MM.1S (cell line): Measurements from ENCODE around the gene MPDZ.

Experiments used
- DNase-seq: peaks from one replicate; pipeline ENCODE4 v3.0.0-alpha.2; 2015
- H2AFZ ChIP-seq: fragments of 300-600 bp; sonication (generic); 2 replicates; pipeline ENCODE4 v1.6.0; 2016; ENCODE audit warnings: antibody characterized with exemption, low read length
- H3F3A ChIP-seq: fragments of 300-600 bp; sonication (generic); 2 replicates; pipeline ENCODE4 v1.6.1; 2016; ENCODE audit warnings: mild to moderate bottlenecking, antibody characterized with exemption, low read length, moderate library complexity, mixed read lengths; ENCODE audit not compliant: insufficient read depth
- H3K27ac ChIP-seq: fragments of 300-600 bp; sonication (generic); 2 replicates; pipeline ENCODE4 v1.5.1; 2016; ENCODE audit warnings: mild to moderate bottlenecking, low read length
- H3K27me3 ChIP-seq: fragments of 300-600 bp; sonication (generic); replicated peaks from 2 replicates; pipeline ENCODE4 v1.6.0; 2016; ENCODE audit warnings: low read length; ENCODE audit not compliant: insufficient read depth
- H3K36me3 ChIP-seq: fragments of 300-600 bp; sonication (generic); replicated peaks from 2 replicates; pipeline ENCODE4 v1.6.1; 2016; ENCODE audit warnings: mild to moderate bottlenecking, low read length, mixed read lengths; ENCODE audit not compliant: insufficient read depth
- H3K4me1 ChIP-seq: fragments of 300-600 bp; sonication (generic); 2 replicates; pipeline ENCODE4 v1.6.1; 2016; ENCODE audit warnings: low read length, mixed read lengths
- H3K4me2 ChIP-seq: fragments of 300-600 bp; sonication (generic); 2 replicates; pipeline ENCODE4 v1.6.0; 2016; ENCODE audit warnings: low read depth, low read length
- H3K4me3 ChIP-seq: fragments of 300-600 bp; sonication (generic); 2 replicates; pipeline ENCODE4 v1.5.1; 2016; ENCODE audit warnings: low read length, mixed read lengths
- H3K79me2 ChIP-seq: fragments of 300-600 bp; sonication (generic); 2 replicates; pipeline ENCODE4 v1.6.1; 2016; ENCODE audit warnings: mixed run types, low read length, mixed read lengths
- H3K9ac ChIP-seq: fragments of 300-600 bp; sonication (generic); 2 replicates; pipeline ENCODE4 v1.6.1; 2016; ENCODE audit warnings: low read length, mixed read lengths
- H3K9me2 ChIP-seq: fragments of 300-600 bp; sonication (generic); replicated peaks from 2 replicates; pipeline ENCODE4 v1.6.1; 2016; ENCODE audit warnings: mild to moderate bottlenecking, low read length, mixed read lengths; ENCODE audit not compliant: insufficient read depth
- H3K9me3 ChIP-seq: fragments of 300-600 bp; sonication (generic); replicated peaks from 2 replicates; pipeline ENCODE4 v1.6.1; 2016; ENCODE audit warnings: mild to moderate bottlenecking, low read length, mixed read lengths; ENCODE audit not compliant: insufficient read depth
- H4K20me1 ChIP-seq: fragments of 300-600 bp; sonication (generic); 2 replicates; pipeline ENCODE4 v1.6.1; 2016; ENCODE audit warnings: mild to moderate bottlenecking, low read length, moderate library complexity, mixed read lengths; ENCODE audit not compliant: insufficient read depth
- EZH2 ChIP-seq: fragments of 300-600 bp; sonication (generic); optimal IDR thresholded peaks from 2 replicates; pipeline ENCODE3; 2017; ENCODE audit warnings: low read depth, mild to moderate bottlenecking, antibody characterized with exemption, low read length, mixed read lengths
- EZH2phosphoT487 ChIP-seq: fragments of 300-600 bp; sonication (generic); IDR thresholded peaks from 2 replicates; pipeline ENCODE4 v1.6.1; 2018; ENCODE audit warnings: antibody characterized with exemption, low read length
- TF ChIP-seq, protein P1 (sequence below): fragments of 300-600 bp; sonication (generic); IDR thresholded peaks from 2 replicates; pipeline ENCODE4 v1.5.1; 2016; ENCODE audit warnings: antibody characterized with exemption, low read length, mixed read lengths

The MPDZ gene

DNA sequence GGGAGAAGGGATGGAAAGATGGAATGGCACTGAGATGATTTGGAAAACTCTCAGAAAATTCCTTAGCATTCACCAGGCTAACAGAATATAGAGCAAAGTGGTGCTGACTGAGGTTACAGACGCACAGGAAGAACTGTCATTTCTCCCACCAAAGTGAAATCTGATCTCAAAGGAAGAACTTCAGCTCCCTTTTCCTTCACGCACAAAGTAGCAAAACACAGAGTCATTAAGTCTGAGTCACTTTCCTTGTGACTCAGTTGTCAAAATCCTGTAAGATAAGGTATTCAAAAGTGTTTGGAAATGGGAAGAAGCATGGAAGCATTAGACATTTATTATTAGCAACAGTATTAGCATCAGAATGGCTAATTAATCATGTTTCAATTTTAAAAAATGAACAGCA lies 11.7 kb downstream of the MPDZ start:
- TF ChIP-seq, protein P1, sequence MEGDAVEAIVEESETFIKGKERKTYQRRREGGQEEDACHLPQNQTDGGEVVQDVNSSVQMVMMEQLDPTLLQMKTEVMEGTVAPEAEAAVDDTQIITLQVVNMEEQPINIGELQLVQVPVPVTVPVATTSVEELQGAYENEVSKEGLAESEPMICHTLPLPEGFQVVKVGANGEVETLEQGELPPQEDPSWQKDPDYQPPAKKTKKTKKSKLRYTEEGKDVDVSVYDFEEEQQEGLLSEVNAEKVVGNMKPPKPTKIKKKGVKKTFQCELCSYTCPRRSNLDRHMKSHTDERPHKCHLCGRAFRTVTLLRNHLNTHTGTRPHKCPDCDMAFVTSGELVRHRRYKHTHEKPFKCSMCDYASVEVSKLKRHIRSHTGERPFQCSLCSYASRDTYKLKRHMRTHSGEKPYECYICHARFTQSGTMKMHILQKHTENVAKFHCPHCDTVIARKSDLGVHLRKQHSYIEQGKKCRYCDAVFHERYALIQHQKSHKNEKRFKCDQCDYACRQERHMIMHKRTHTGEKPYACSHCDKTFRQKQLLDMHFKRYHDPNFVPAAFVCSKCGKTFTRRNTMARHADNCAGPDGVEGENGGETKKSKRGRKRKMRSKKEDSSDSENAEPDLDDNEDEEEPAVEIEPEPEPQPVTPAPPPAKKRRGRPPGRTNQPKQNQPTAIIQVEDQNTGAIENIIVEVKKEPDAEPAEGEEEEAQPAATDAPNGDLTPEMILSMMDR = no peak
- TF ChIP-seq EZH2phosphoT487 (no peak), EZH2 (no peak)
- DNase-seq = no peak
- Histone ChIP-seq H3K36me3 (no peaks in the 10 kb centered on the region), H3K27ac (no peak overlapping the region), H3K4me3 (no peak overlapping the region), H2AFZ (no peak overlapping the region), H3K79me2 (no peaks in the 10 kb centered on the region), H3K27me3 (no peaks in the 10 kb centered on the region), H3K9me3 (no peaks in the 10 kb centered on the region), H3F3A (no peaks in the 10 kb centered on the region), H3K9ac (no peak overlapping the region), H4K20me1 (no peaks in the 10 kb centered on the region), H3K4me2 (no peak overlapping the region), H3K4me1 (no peaks in the 10 kb centered on the region), H3K9me2 (no peaks in the 10 kb centered on the region)

DNA sequence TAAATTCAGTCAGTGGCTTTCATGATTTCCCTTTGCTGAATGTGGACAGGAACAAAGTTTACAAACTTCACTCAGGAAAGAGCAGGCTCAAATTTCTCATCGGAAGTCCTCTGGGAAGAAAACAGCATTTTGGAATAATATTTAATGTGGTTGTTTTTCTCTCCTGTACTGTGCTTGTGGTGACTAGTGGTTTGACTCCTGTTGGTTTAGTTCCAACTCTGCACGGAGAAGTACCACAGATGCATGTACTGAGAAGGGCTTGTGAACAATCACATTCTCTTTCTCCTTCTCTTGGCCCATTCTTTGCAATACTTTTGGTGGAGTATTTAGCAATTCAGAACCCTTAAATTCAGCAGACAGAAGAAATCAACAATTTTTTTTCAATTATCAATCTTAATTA lies 13.3 kb downstream of the MPDZ start:
- H3K4me3 ChIP-seq = no peak overlapping the region
- no peaks in the 10 kb centered on the region for H4K20me1 ChIP-seq
- DNase-seq = no peak
- no peak overlapping the region for H3K9ac ChIP-seq
- no peaks in the 10 kb centered on the region for H3F3A ChIP-seq
- H3K9me3 ChIP-seq = no peaks in the 10 kb centered on the region
- TF ChIP-seq EZH2phosphoT487 (no peak), EZH2 (no peak)
- TF ChIP-seq, protein P1 = no peak
- no peak overlapping the region for H3K4me2 ChIP-seq
- H3K9me2 ChIP-seq = no peaks in the 10 kb centered on the region
- H3K79me2 ChIP-seq = no peaks in the 10 kb centered on the region
- H3K36me3 ChIP-seq = no peaks in the 10 kb centered on the region
- no peak overlapping the region for H3K27ac ChIP-seq
- H2AFZ ChIP-seq = no peak overlapping the region
- H3K27me3 ChIP-seq = no peaks in the 10 kb centered on the region
- H3K4me1 ChIP-seq = no peaks in the 10 kb centered on the region

- Histone ChIP-seq H2AFZ (no peak overlapping the region), H3F3A (no peaks in the 10 kb centered on the region), H3K4me2 (no peak overlapping the region), H3K9me2 (no peaks in the 10 kb centered on the region), H3K9me3 (no peaks in the 10 kb centered on the region), H3K4me1 (no peaks in the 10 kb centered on the region), H4K20me1 (no peaks in the 10 kb centered on the region), H3K79me2 (no peaks in the 10 kb centered on the region), H3K9ac (no peak overlapping the region), H3K36me3 (no peaks in the 10 kb centered on the region), H3K27me3 (no peaks in the 10 kb centered on the region), H3K27ac (no peak overlapping the region), H3K4me3 (no peak overlapping the region)
- TF ChIP-seq EZH2 = no peak
- no peak for TF ChIP-seq EZH2phosphoT487
- TF ChIP-seq, protein P1 = no peak
- DNase-seq = no peak
These were observed 14.7 kb downstream of the MPDZ start for GRCh38 chr9:13264788-13265187.

DNA sequence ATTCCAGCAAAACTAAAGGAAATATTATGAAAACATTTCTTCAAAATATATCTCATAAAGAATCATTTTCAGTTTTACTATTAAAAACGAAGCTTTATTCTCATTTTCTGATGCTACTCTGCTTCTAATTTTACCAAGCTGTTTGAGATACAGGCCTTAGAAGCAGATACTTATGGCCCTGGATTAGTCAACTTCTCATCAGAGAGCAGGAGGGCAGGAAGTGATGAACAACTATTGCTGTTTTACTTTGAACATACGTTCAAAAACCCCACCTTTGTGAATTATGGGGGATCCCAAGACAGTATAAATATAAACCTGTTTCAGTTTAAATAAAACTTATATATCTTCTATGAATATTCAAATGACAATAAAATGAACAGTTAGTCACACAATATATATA lies 16.0 kb downstream of the MPDZ start:
- Histone ChIP-seq H2AFZ (no peak overlapping the region), H3K79me2 (no peaks in the 10 kb centered on the region), H3K27ac (no peak overlapping the region), H3K9ac (no peak overlapping the region), H3F3A (no peaks in the 10 kb centered on the region), H4K20me1 (no peaks in the 10 kb centered on the region), H3K9me2 (no peaks in the 10 kb centered on the region), H3K4me3 (no peak overlapping the region), H3K4me2 (no peak overlapping the region), H3K9me3 (no peaks in the 10 kb centered on the region), H3K36me3 (no peaks in the 10 kb centered on the region), H3K4me1 (no peaks in the 10 kb centered on the region), H3K27me3 (no peaks in the 10 kb centered on the region)
- DNase-seq = no peak
- TF ChIP-seq, protein P1 = no peak
- TF ChIP-seq EZH2phosphoT487 (no peak), EZH2 (no peak)
